HG02938 (cell line): ENCODE results near the gene SLC4A2.
"Not testable (repeated sequence)": the region's sequence is repeated elsewhere in the genome, so short reads cannot be mapped to it uniquely, and the experiment has no call there.

Source experiments
- ATAC-seq: cut with Tn5 transposase; IDR thresholded peaks from one replicate; pipeline ENCODE4 v1.9.1; 2021; ENCODE audit warnings: mild to moderate bottlenecking, moderate library complexity; ENCODE audit not compliant: unreplicated experiment

SLC4A2 gene

DNA sequence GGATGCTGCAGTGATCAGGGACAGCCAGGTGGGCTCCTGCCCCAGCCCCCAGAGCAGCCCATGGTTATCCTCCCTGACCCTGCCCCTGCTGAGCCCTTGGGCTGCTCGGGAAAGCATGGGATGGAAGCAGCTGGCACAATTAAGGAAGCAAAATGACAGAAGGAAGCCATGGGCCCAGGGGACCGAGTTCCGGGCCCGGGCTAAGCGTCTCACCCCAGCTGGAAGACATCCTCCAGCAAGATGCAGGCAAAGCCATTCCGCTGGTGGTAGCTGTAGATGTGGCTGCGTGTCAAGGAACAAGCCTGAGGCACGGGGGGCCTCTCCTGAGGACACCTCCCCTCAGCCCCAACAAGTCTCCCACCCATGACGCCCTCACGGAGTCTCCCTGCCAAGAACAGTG lies 36.2 kb upstream of the SLC4A2 start:
- ATAC-seq: no peak

DNA sequence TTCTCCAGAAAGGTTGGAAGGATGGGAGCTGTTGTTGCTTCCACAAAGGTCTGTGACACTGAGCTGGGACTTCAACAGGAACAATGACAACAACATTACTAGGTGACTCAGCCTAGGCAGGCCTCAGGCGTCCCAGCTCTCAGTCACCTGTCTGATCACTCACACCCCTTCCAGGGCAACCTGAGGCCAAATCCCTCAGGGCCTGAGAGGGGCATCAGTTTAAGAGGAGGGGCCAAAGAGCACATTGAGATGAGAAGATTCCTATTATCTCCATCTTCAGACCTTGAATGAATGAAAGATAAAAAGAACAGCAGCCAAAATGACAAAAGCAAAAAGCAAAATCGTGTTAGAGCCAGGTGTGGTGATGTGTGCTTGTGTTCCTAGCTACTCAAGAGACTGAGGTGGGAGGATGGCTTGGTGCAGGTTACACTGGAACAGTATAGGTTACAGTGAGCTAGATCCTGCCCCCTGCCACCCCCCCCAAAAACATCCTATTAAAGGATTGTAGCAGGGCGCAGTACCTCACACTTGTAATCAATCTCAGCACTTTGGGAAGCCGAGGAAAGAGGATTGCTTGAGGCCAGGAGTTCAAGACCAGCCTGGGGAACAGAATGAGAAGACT lies 34.8 kb upstream of the SLC4A2 start, which contains the start of gene ATG9B:
ATG9B (minus strand) TSS at position 60 of the 622 bp plus-strand sequence. CDS start 71 bp downstream, outside the sequence.
- ATAC-seq: no peak

DNA sequence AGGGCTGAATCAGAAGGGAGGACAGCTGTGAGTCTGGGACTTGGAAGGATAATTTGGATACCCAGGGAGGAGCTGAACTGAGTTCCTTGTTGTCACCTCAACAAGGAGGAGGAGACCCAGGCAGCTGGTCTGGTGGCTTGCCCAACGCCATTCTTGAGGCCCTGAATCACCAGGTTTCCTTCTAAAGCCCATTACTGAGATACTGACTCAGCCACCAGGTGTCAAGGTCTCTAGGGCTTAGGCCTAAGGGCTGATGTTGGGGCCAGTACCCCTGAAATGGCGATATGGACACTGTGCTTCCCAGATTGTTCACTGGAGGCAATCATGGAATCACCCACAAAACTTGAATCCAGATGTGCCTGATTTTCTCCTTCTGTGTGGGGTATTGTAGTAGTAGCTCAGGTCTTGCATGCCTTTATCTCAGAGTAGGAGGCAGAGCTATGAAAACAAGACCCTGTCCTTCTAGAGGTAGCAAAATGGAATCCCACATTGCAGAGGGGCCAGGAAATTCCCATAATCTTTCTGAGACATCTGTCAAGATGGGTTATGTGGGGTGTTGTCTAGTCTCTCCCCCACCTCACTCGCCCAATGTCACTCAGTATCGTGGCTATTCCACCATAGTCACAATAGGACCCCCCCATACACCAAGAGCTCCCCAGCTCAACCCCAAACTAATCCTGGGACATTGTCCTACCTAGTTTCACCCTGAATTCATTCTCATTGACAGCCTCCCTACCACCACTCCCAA lies 33.3 kb upstream of the SLC4A2 start:
- no peak for ATAC-seq

DNA sequence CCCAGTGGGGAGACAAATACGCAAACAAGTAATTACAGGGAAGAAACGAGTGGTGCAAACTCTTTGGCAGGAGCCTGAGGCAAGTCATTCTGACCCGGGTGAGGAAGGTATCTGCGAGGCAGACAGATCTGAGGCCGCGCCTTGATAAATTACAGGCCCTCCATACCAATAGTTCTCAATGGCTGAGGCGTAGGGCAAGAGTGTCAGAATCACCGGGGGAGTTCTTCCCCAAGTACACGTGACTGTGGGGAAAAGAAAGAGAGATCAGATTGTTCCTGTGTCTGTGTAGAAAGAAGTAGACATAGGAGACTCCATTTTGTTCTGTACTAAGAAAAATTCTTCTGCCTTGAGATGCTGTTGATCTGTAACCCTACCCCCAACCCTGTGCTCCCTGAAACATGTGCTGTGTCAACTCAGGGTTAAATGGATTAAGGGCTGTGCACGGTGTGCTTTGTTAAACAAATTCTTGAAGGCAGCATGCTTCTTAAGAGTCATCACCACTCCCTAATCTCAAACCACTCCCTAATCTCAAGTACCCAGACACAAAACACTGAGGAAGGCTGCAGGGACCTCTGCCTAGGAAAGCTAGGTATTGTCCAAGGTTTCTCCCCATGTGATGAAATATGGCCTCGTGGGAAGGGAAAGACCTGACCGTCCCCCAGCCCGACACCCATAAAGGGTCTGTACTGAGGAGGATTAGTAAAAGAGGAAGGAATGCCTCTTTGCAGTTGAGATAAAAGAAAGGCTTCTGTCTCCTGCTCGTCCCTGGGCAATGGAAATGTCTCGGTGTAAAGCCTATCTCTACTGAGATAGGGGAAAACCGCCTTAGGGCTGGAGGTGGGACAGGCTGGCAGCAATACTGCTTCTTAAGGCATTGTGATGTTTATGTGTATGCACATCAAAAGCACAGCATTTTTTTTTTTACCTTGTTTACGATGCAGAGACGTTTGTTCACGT lies 32.3 kb upstream of the SLC4A2 start:
- not testable (repeated sequence) for ATAC-seq

DNA sequence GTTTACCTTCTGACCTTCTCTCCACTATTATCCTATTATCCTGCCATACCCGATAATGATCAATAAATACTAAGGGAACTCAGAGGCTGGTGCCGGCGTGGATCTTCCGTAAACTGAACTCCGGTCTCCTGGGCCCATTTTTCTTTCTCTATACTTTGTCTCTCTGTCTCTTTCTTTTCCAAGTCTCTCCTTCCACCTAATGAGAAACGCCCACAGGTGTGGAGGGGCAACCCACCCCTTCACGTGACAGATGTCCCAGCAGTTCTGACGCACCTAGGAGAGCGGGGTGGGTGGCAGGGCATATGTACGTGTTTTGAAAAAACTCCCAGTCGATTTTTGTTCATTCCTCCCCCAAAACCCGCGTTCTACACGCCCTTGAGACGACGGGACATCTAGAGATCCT lies 31.7 kb upstream of the SLC4A2 start:
- ATAC-seq: not testable (repeated sequence)

DNA sequence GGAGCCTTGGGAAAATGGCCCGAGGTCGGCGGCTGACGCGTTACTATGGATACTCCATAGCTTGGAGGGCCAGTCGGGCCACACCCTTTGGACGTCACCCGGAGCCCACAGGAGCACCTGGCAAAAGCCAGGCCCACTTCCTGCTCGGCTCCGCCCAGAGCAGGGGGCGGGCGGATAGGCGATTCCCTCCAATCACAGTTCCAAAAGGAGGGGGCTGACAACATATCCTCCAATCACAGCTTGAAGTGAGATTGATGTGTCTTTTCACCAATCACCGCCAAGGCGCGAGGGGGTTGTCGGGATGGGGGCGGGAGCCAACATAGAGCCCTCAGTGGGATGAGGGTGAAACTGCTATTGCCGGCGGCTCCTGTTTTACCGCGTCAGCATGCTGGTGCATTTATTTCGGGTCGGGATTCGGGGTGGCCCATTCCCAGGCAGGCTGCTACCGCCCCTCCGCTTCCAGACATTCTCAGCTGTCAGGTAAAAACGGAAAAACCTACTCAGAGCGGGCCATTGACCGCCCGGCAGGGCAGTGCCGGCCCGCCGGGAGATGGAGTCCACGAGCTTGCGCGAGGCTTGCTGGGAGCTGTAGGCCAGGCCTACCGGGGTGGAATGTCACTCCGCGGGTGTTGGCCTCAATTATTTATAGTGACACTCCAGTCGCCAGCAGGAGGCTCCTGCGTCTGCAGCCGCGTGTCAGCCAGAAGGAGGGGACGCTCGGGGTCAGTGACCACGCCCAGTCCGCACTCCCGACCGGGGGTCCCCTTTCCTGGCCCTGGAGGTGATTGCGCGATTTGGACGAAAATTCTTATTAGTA lies 31.1 kb upstream of the SLC4A2 start, which contains the start of gene ABCB8:
ABCB8 (plus strand) TSS at position 320 of the 817 bp plus-strand sequence; CDS start at position 386, 66 bp downstream.
- ATAC-seq: peak; percentile 92

DNA sequence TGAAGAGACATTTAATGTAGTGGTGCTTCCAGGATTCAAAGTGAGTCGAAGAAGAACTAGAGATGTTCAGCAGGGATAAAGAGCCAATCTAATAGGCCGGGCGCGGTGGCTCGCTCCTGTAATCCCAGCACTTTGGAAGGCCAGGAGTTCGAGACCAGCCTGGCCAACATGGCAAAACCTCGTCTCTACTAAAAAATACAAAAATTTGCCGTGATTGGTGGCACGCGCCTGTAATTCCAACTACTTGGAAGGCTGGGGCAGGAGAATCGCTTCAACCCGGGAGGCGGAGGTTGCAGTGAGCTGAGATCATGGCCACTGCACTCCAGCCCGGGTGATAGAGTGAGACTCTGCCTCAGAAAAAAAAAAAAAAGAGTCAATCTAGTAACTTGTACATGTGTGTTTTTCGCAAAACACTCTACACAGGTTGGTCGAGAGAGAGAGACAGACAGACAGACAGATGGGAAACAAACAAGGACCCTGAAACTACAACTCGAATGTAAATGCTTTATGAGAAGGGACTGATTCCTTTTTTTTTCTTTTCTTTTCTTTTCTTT lies 30.4 kb upstream of the SLC4A2 start:
- no peak for ATAC-seq

DNA sequence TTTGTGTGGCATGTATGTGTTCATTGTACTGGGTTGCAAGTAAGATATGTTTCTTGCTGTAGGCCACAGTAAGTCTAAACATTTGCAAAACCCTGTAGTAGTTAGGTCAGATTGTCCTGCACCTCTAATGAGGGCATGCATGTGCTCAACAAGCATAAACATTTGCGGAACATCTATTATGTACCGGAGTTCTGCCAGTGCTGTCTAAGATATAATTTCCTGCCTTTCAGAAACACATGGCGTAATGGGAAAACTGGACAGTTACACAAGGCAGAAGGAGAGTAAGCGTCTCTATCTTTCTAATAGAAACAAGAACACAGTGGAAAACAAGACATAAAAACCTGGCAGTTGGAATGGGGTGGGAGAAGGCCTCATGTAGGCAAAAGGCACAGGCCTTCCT lies 28.4 kb upstream of the SLC4A2 start:
- ATAC-seq: no peak

DNA sequence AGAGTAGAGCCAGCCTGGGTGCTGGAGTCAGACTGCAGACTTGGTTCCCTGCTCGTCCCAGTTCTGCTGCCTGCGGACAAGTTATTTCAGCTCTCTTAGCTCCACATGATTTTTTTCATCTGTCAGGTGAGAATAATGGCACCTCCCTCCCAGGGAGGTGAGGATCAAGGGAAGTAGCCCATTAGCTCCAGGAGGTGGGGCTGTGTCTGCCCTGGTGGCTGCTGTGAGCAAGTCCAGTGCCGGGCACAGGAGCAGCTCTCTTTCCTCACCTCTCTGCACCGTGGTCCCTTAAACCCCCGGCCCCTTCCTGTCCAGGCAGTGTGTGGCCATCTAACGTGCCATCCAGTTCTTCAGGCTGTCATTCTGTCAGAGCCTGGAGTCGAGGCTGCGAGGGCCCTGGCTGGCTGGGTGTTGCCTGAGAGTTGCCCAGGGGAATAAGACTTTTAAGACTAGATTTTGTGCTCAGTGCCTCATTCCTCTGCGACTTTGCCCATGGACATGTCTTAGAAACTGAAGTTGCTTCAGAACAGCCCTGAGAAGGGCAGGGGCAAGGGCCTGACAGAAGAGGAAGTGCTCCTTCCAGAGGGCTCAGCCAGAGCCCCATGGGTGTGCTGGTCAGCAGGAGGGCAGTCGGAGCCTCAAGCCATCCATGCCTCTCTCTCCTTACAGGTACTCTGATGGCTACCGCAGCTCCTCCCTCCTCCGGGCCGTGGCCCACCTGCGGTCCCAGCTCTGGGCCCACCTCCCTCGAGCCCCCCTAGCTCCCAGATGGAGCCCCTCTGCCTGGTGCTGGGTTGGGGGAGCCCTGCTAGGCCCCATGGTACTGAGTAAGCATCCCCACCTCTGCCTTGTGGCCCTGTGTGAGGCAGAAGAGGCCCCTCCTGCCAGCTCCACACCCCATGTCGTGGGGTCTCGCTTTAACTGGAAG lies 26.2 kb upstream of the SLC4A2 start:
- no peak for ATAC-seq

DNA sequence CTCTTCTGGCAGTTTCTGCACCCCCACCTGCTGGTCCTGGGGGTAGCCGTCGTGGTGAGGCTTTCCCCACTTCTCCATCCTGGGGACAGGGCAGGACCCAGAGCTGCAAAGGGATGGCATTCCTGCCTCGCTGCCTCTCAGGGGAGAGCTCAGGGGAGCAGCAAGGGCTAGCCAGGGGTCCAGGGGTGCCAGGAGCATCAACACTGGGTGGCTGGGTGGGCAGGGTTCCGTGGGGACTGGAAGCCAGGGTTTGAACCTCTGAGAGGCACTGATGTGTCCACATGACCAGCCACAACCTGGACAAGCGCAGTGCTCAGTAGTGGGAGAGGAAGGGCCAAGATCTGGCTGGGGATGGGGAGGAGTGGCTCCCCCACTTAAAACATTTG lies 25.5 kb upstream of the SLC4A2 start:
- no peak for ATAC-seq

DNA sequence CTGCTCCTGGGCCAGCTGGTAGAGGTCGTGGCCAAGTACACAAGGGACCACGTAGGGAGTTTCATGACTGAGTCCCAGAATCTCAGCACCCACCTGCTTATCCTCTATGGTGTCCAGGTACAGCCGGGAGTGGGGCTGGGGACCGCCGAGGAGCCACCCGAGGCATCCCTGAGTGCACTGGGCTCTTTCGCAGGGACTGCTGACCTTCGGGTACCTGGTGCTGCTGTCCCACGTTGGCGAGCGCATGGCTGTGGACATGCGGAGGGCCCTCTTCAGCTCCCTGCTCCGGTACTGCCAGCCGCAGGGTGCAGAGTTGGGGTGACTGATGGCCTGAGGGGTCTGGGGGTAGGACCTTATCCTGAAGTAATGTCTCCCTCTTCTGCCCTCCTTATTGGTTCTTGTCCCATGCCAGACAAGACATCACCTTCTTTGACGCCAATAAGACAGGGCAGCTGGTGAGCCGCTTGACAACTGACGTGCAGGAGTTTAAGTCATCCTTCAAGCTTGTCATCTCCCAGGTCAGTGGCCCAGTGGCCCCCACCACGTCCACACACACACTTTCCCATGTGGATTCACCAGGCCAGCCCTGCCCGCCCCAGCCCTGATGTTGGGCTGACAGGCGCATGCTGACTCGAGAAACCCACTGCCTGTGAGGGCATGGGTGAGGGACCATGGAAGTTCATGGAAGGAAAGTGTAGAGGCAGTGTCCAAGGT lies 24.9 kb upstream of the SLC4A2 start:
- no peak for ATAC-seq

DNA sequence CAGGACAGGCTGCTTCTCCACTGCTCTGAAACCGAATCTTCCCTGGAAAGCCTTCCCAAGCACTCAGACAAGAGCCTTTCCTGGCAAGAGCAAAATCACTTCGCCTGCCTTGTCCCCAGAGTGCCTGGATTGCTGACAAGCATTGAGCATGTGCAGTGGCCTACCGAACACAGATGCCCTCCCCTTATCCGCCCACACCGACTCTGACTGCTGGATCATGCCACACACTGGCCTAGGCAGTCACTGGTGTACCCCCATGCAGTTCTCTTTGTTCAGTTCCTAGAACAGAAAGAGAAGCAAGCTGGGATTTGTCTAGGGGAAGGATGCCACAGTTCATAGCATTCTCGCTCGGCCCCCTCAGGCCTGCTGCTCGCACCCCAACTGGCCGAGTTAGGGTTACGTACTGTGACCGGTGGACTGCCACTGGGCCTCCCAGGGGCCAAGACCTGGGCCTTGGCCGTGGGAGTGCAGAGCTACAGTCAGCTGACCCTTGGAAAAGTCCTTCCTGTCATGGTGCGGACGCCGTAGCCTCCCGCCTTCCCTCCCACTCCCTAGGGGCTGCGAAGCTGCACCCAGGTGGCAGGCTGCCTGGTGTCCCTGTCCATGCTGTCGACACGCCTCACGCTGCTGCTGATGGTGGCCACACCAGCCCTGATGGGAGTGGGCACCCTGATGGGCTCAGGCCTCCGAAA lies 24.2 kb upstream of the SLC4A2 start:
- no peak for ATAC-seq

DNA sequence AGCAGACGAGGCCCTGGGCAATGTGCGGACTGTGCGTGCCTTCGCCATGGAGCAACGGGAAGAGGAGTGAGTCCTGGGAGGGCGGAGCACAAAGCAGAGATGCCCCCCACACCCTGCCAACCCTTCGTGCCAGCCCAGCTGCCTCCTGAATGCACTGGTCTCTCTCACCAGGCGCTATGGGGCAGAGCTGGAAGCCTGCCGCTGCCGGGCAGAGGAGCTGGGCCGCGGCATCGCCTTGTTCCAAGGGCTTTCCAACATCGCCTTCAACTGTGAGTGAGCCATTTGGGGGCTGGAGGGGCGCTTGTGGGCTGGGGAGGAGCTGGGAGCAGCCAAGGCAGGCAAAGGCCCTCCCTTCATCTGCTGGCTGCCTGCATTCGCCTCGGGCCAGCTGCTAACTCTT lies 23.5 kb upstream of the SLC4A2 start:
- no peak for ATAC-seq

DNA sequence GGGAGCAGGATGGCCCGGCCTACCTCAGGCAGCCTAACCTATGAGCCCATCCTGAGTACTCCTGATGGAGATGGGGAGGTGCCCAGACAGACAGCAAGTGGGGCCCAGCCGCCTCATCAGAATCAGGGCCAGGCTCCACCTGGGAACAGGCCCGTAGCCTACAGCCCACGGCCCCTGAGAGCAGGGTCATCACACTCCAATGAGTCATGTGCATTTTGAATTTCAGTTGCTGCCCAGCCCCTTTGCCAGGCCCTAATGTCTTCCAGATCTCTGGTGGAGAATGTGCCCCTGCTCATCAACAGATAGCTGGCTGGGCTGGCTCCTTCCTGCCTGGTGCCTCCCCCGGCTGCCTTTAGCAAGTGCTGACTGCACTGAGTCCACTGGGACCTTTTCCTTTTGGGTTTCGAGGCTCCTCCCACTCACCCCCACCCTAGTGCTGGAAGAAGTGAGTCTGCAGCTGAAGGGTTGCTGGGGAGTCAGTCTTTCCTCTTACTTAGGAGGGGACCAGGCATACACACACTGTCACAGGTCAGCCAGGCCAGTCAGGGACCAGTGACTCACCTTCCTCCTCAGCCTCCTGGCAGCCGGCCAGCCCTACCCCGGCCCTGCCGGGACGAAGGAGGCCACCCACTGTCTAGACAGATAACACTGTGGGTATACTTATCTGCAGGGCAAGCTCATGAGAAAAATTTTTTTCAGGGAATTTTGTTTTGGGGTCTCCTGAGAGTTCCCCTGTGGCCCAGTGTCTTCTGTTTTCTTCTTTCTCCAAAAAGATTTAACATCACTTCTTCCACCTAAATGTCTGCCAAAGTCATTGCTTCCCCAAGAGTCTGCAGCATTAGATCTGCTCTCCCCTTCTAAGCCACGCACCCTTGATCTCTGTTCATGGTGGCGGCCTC lies 20.2 kb upstream of the SLC4A2 start:
- no peak for ATAC-seq

DNA sequence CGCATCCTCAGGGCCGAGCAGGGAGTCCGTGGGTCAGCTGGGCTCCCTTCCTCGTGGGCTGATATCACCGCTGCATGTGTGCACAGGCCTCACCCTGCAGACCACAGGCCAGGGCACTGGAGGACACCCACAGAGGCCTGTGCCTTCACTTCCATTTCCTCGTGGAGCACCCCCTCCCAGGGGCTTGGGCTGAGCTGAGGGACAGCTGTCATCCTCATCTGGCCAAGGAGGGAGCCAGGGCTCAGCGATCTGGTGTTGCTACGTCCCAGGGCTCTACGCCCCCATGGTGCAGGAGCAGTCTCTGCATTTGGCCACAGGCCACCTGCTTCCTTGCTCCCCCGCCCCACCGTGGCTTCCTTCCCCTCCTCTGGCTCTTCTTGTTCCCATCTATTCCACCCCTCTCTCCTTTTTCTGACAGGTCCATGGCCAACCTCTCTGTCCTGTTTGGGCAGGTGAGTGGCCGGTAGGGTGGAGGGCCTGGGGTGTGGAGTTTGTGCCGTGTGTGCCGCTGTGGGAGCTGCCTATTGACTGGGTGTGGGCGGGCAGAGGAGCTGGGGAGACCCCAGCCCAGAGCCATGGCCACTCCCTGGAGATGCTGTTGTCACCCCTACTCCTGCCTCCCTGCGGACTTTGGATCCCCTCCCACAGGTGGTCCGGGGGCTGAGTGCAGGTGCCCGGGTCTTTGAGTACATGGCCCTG lies 19.4 kb upstream of the SLC4A2 start:
- ATAC-seq: no peak
